A673 (cell line): ENCODE data around the gene ARHGAP40. TPM values are rescaled to one million over a fixed set of nuclear protein-coding genes. Genes with fewer than 3 reads are reported as not detected.

Experiments used
- BruUV-seq: library from RNA; stranded (reverse); fragments of 400-500 nt; replicated peaks from 2 replicates; lab custom pipeline; 2021; lab: Mats Ljungman, UMichigan
- CTCF ChIA-PET: fragments of 300-600 bp; sonication (Branson Sonifier 250); formaldehyde crosslinking; loops from one replicate; lab custom pipeline; 2022; ENCODE audit warnings: antibody characterized with exemption; lab: Charles Lee
- POLR2A ChIA-PET: fragments of 300-600 bp; sonication (Branson Sonifier 250); formaldehyde crosslinking; loops from one replicate; lab custom pipeline; 2022; ENCODE audit warnings: antibody characterized with exemption; ENCODE audit not compliant: low non-redundant PET; lab: Charles Lee
- DNase-seq: peaks from one replicate; pipeline ENCODE4 v3.0.0-alpha.2; 2015; ENCODE audit warnings: low spot score
- H3K27ac ChIP-seq: fragments of 200-600 bp; sonication (generic); 2 replicates; pipeline ENCODE4 v1.5.1; 2016; ENCODE audit warnings: mixed run types, low read depth, mild to moderate bottlenecking, mixed read lengths, antibody characterized with exemption, low read length; ENCODE audit not compliant: poor library complexity, severe bottlenecking
- H3K27me3 ChIP-seq: fragments of 200-600 bp; sonication (generic); replicated peaks from 2 replicates; pipeline ENCODE4 v1.6.1; 2017; ENCODE audit warnings: mixed run types, low read depth, mild to moderate bottlenecking, mixed read lengths, antibody characterized with exemption, low read length; ENCODE audit not compliant: insufficient read depth, poor library complexity
- H3K36me3 ChIP-seq: fragments of 200-600 bp; sonication (generic); 2 replicates; pipeline ENCODE4 v1.6.1; 2016; ENCODE audit warnings: mixed run types, mild to moderate bottlenecking, mixed read lengths, antibody characterized with exemption, low read length; ENCODE audit not compliant: insufficient read depth, poor library complexity, severe bottlenecking
- H3K4me1 ChIP-seq: fragments of 200-600 bp; sonication (generic); 2 replicates; pipeline ENCODE4 v1.6.1; 2017; ENCODE audit warnings: mixed run types, mild to moderate bottlenecking, mixed read lengths, antibody characterized with exemption, low read length; ENCODE audit not compliant: insufficient read depth, poor library complexity, severe bottlenecking
- H3K4me3 ChIP-seq: fragments of 200-600 bp; sonication (generic); 2 replicates; pipeline ENCODE4 v1.5.1; 2016; ENCODE audit warnings: low read depth, mixed run types, mild to moderate bottlenecking, mixed read lengths, low read length; ENCODE audit not compliant: poor library complexity, severe bottlenecking
- H3K9me3 ChIP-seq: fragments of 200-600 bp; sonication (generic); 2 replicates; pipeline ENCODE4 v1.6.1; 2016; ENCODE audit warnings: mixed run types, low read depth, mild to moderate bottlenecking, mixed read lengths, antibody characterized with exemption, low read length; ENCODE audit not compliant: poor library complexity, severe bottlenecking
- CTCF ChIP-seq: fragments of 300-800, 200-600 bp; sonication (generic); conservative IDR thresholded peaks from 2 replicates; pipeline ENCODE4 v1.5.1; 2017; ENCODE audit warnings: low read depth, mild to moderate bottlenecking, antibody characterized with exemption, low read length, moderate library complexity, mixed read lengths
- EZH2 ChIP-seq: fragments of 200-600 bp; sonication (generic); IDR thresholded peaks from 2 replicates; pipeline ENCODE4 v1.6.1; 2017; ENCODE audit warnings: borderline replicate concordance, low read depth, mild to moderate bottlenecking, mixed read lengths, antibody characterized with exemption, low read length; ENCODE audit not compliant: poor library complexity, severe bottlenecking
- intact Hi-C: fragments of 100-400 bp; cut with micrococcal nuclease; formaldehyde crosslinking; loops from one replicate; pipeline ENCODE4 v1.10.0; 2022; ENCODE audit not compliant: unreplicated experiment
- total RNA-seq: library from RNA; stranded (reverse); gene quantifications from 2 replicates; pipeline ENCODE4 v1.2.3, GENCODE V29; 2021

Gene ARHGAP40
- total RNA-seq, 1 experiment from 2014 or later = not detected

GRCh38 chr20:38579921-38580320 is 21.7 kb upstream of the ARHGAP40 start:
- POLR2A ChIA-PET = no interaction called here
- no peak for DNase-seq

DNA sequence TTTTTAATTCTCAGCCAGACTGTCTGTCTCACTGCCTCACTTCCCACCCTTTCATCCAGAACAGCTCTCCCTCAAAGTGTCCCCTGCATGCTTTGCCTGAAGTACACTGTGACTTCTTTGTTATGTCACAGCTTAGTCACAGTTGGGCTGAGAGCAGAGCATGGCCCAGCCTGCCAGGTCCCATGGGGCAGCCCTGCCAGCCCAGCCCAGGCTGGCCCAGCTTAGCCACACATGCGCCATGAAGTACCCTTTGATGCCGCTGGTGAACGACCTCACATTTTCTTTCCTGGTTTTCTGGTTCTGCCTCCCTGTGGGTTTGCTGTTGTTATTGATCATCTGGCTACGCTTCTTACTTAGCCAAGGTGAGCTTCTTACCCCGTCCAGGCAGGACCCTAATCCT is 20.6 kb upstream of the ARHGAP40 start, which contains the start of gene ADIG:
ADIG (plus strand) TSS at position 185 of the 400 bp plus-strand sequence; CDS start at position 239, 54 bp downstream.
- ChIA-PET CTCF (no interaction called here), POLR2A (no interaction called here)

More at GRCh38 chr20:38579921-38580320, 21.7 kb upstream of the ARHGAP40 start:
- TF ChIP-seq EZH2 (no peak), CTCF (no peak)
- no peaks in the 10 kb centered on the region for H3K9me3 ChIP-seq
- peaks cover 11% of the 10 kb centered on the region for H3K36me3 ChIP-seq
- H3K27ac ChIP-seq = no peak overlapping the region
- no peaks in the 10 kb centered on the region for H3K27me3 ChIP-seq
- H3K4me3 ChIP-seq = no peak overlapping the region
- intact Hi-C loops = no loop called here
- CTCF ChIA-PET = no interaction called here
- no TSS peak for BruUV-seq
- H3K4me1 ChIP-seq = no peaks in the 10 kb centered on the region

DNA sequence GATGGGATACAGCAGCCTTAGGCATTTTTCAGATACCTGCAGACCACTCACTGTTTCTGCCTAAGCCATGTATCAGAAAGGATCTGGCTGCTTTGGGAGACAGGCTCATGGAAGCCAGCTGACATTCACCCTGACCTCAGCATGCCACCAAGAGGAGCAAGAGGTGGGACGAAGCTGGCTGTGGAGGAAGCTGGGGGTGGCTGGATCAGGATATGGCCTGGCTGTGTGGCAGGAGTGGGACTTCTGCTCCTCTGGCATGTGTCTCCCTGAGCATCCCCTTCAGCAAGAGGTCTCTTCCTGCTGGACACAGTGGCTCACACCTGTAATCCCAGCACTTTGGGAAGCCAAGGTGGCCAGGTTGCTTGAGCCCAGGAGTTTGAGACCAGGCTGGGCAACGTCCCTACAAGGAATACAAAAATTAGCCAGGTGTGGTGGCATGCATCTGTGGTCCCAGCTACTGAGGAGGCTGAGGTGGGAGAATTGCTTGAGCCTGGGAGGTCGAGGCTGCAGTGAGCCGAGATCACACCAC is 19.7 kb upstream of the ARHGAP40 start:
- no peak overlapping the region for H3K4me3 ChIP-seq
- H3K36me3 ChIP-seq = peaks cover 3% of the 10 kb centered on the region
- no peaks in the 10 kb centered on the region for H3K27me3 ChIP-seq
- ChIA-PET CTCF (no interaction called here), POLR2A (no interaction called here)
- no TSS peak for BruUV-seq
- intact Hi-C loops = no loop called here
- no peak for TF ChIP-seq CTCF
- no peak for TF ChIP-seq EZH2
- no peaks in the 10 kb centered on the region for H3K9me3 ChIP-seq
- no peak overlapping the region for H3K27ac ChIP-seq
- no peak for DNase-seq
- no peaks in the 10 kb centered on the region for H3K4me1 ChIP-seq

More for the DNA sequence above, 20.6 kb upstream of the ARHGAP40 start, which contains the start of gene ADIG:
- H3K9me3 ChIP-seq = no peaks in the 10 kb centered on the region
- intact Hi-C loops = no loop called here
- H3K27ac ChIP-seq = no peak within 1 kb of the TSS
- no peak for DNase-seq
- H3K4me1 ChIP-seq = no peaks in the 10 kb centered on the region
- no peaks in the 10 kb centered on the region for H3K27me3 ChIP-seq
- no TSS peak for BruUV-seq
- H3K36me3 ChIP-seq = peaks cover 4% of the 10 kb centered on the region
- TF ChIP-seq CTCF (no peak), EZH2 (no peak)
- no peak within 1 kb of the TSS for H3K4me3 ChIP-seq
